GM12875 (cell line): ENCODE measurements around the gene ELL2.

Experiments used
- H3K4me3 ChIP-seq: one replicate; pipeline ENCODE4 v1.5.1; 2011; ENCODE audit warnings: low read depth, low read length, control low read depth
- CTCF ChIP-seq: IDR thresholded peaks from 2 replicates; pipeline ENCODE4 v1.5.1; 2011; ENCODE audit warnings: low read depth, mild to moderate bottlenecking, control low read depth, inconsistent platforms, low read length, moderate library complexity, borderline replicate concordance; ENCODE audit not compliant: insufficient read depth

Gene ELL2

GRCh38 chr5:95961617-95962474 lies at the start of gene ELL2:
ELL2 (minus strand) TSS chr5:95961851; CDS start chr5:95961721, 130 bp downstream.
- peak within 1 kb of the TSS; percentile 94 for H3K4me3 ChIP-seq
- no peak for TF ChIP-seq CTCF

GRCh38 chr5:96008987-96009647 lies 47.5 kb upstream of the ELL2 start:
- TF ChIP-seq CTCF: no peak
- no peak overlapping the region for H3K4me3 ChIP-seq

- H3K4me3 ChIP-seq: no peak overlapping the region
- TF ChIP-seq CTCF: no peak
These were observed 46.8 kb upstream of the ELL2 start for GRCh38 chr5:96008487-96008886.

GRCh38 chr5:96007051-96007450 lies 45.4 kb upstream of the ELL2 start:
- H3K4me3 ChIP-seq: no peak overlapping the region
- no peak for TF ChIP-seq CTCF

- no peak overlapping the region for H3K4me3 ChIP-seq
- no peak for TF ChIP-seq CTCF
These were observed 44.6 kb upstream of the ELL2 start for GRCh38 chr5:96006291-96006690.

- TF ChIP-seq CTCF: no peak
- no peak overlapping the region for H3K4me3 ChIP-seq
These were observed 43.1 kb upstream of the ELL2 start for GRCh38 chr5:96004754-96005153.

- no peak for TF ChIP-seq CTCF
These were observed 42.4 kb upstream of the ELL2 start for GRCh38 chr5:96004087-96004486.

More at GRCh38 chr5:96004087-96004486, 42.4 kb upstream of the ELL2 start:
- no peak overlapping the region for H3K4me3 ChIP-seq
